Trophoblast cell (in vitro differentiated cells and primary cell): ENCODE results near the gene NRXN2.

ENCODE experiments used
- DNase-seq, 2 donors: peaks; one replicate each; pipeline ENCODE4 v3.0.0-alpha.2; 2016
- H2AFZ ChIP-seq: 2 replicates; pipeline ENCODE4 v1.6.1; 2013; ENCODE audit warnings: low read length, moderate library complexity, mild to moderate bottlenecking; ENCODE audit not compliant: insufficient read depth, poor library complexity
- H2AK5ac ChIP-seq: 2 replicates; pipeline ENCODE4 v1.6.1; 2013; ENCODE audit warnings: mild to moderate bottlenecking, low read length
- H2BK120ac ChIP-seq: 2 replicates; pipeline ENCODE4 v1.6.1; 2013; ENCODE audit warnings: low read length, mild to moderate bottlenecking, moderate library complexity; ENCODE audit not compliant: insufficient read depth, poor library complexity
- H2BK12ac ChIP-seq: 2 replicates; pipeline ENCODE4 v1.6.1; 2013; ENCODE audit warnings: mild to moderate bottlenecking, low read length, moderate library complexity
- H2BK5ac ChIP-seq: 2 replicates; pipeline ENCODE4 v1.6.1; 2013; ENCODE audit warnings: low read length, low read depth, moderate library complexity, mild to moderate bottlenecking; ENCODE audit not compliant: poor library complexity
- H3K14ac ChIP-seq: 2 replicates; pipeline ENCODE4 v1.6.1; 2013; ENCODE audit warnings: mild to moderate bottlenecking, low read length
- H3K18ac ChIP-seq: 2 replicates; pipeline ENCODE4 v1.6.1; 2013; ENCODE audit warnings: mild to moderate bottlenecking, low read length
- H3K23ac ChIP-seq: 2 replicates; pipeline ENCODE4 v1.6.1; 2013; ENCODE audit warnings: low read length
- H3K27ac ChIP-seq: 2 replicates; pipeline ENCODE4 v1.5.1; 2013; ENCODE audit warnings: low read depth, mild to moderate bottlenecking, inconsistent platforms, low read length, moderate library complexity
- H3K27me3 ChIP-seq: 2 replicates; pipeline ENCODE4 v1.6.1; 2013; ENCODE audit warnings: inconsistent platforms, mild to moderate bottlenecking, low read length, moderate library complexity; ENCODE audit not compliant: insufficient read depth
- H3K36me3 ChIP-seq, 2 experiments: 1 replicate in 1 of 2; 2 replicates in 1 of 2; pipeline ENCODE4 v1.6.1; 2013; ENCODE audit warnings: low read length in 2 of 2, mild to moderate bottlenecking in 2 of 2, moderate library complexity in 1 of 2; ENCODE audit not compliant: insufficient read depth in 2 of 2, control insufficient read depth in 1 of 2
- H3K4ac ChIP-seq: 2 replicates; pipeline ENCODE4 v1.6.1; 2013; ENCODE audit warnings: low read depth, mild to moderate bottlenecking, low read length, moderate library complexity
- H3K4me1 ChIP-seq, 2 experiments: 1 replicate in 1 of 2; 2 replicates in 1 of 2; pipeline ENCODE4 v1.6.1; 2013; ENCODE audit warnings: low read length in 2 of 2, mild to moderate bottlenecking in 2 of 2, moderate library complexity in 1 of 2; ENCODE audit not compliant: insufficient read depth in 2 of 2, control insufficient read depth in 1 of 2
- H3K4me2 ChIP-seq: 2 replicates; pipeline ENCODE4 v1.6.1; 2013; ENCODE audit warnings: inconsistent platforms, mild to moderate bottlenecking, low read length, moderate library complexity
- H3K4me3 ChIP-seq: 2 replicates; pipeline ENCODE4 v1.5.1; 2013; ENCODE audit warnings: mild to moderate bottlenecking, low read depth, low read length, inconsistent platforms
- H3K79me1 ChIP-seq: one replicate; pipeline ENCODE4 v1.6.1; 2013; ENCODE audit warnings: low read length
- H3K79me2 ChIP-seq: 2 replicates; pipeline ENCODE4 v1.6.1; 2013; ENCODE audit warnings: low read length, mild to moderate bottlenecking; ENCODE audit not compliant: control insufficient read depth, insufficient read depth, poor library complexity
- H3K9ac ChIP-seq: 2 replicates; pipeline ENCODE4 v1.6.1; 2013; ENCODE audit warnings: mild to moderate bottlenecking, low read length
- H3K9me3 ChIP-seq: 2 replicates; pipeline ENCODE4 v1.6.1; 2013; ENCODE audit warnings: low read depth, mild to moderate bottlenecking, control low read depth, inconsistent platforms, low read length; ENCODE audit not compliant: insufficient read depth
- H4K12ac ChIP-seq: 2 replicates; pipeline ENCODE4 v1.6.1; 2013; ENCODE audit warnings: low read depth, mild to moderate bottlenecking, low read length, moderate library complexity
- H4K8ac ChIP-seq: 2 replicates; pipeline ENCODE4 v1.6.1; 2013; ENCODE audit warnings: low read depth, mild to moderate bottlenecking, low read length, moderate library complexity
- H4K91ac ChIP-seq: one replicate; pipeline ENCODE4 v1.6.1; 2013; ENCODE audit warnings: low read depth, mild to moderate bottlenecking, low read length, moderate library complexity
- WGBS: extraction: QIAGEN DNeasy Blood & Tissue Kit; methylation state at CpG from one replicate; pipeline ENCODE4 v1.1.7; 2013; ENCODE audit warnings: missing lambda C conversion rate; ENCODE audit not compliant: insufficient read length, insufficient coverage; ENCODE audit errors: extremely low coverage; 5-methylcytosine and 5-hydroxymethylcytosine counted together

NRXN2 gene

GRCh38 chr11:64658265-64658664 lies 64.7 kb downstream of the NRXN2 start:
- H3K36me3 ChIP-seq: no peaks in the 10 kb centered on the region
- no CpG with 5 or more reads among the region's 2 CpGs for WGBS

GRCh38 chr11:64656862-64657261 lies 66.1 kb downstream of the NRXN2 start:
- WGBS: no CpG with 5 or more reads among the region's 6 CpGs
- Histone ChIP-seq H3K4me3 (no peak overlapping the region), H3K9me3 (peaks cover 5% of the 10 kb centered on the region), H2AFZ (no peak overlapping the region), H3K79me2 (no peaks in the 10 kb centered on the region), H3K4me2 (no peak overlapping the region), H3K27me3 (no peaks in the 10 kb centered on the region), H2BK120ac (no peak overlapping the region), H4K12ac (no peak overlapping the region), H2BK12ac (no peak overlapping the region), H3K23ac (no peak overlapping the region), H3K36me3 (no peaks in the 10 kb centered on the region), H2BK5ac (no peak overlapping the region), H3K4ac (no peak overlapping the region), H2AK5ac (no peak overlapping the region), H3K4me1 (peaks cover 10% of the 10 kb centered on the region in 2 experiments), H3K14ac (no peak overlapping the region), H4K91ac (no peak overlapping the region), H3K27ac (no peak overlapping the region), H3K79me1 (no peaks in the 10 kb centered on the region), H4K8ac (no peak overlapping the region), H3K9ac (no peak overlapping the region), H3K18ac (no peak overlapping the region)
- DNase-seq: peak in 1 of 2 donors; percentile 23

More at GRCh38 chr11:64658265-64658664, 64.7 kb downstream of the NRXN2 start:
- no peak overlapping the region for H3K4me2 ChIP-seq
- H3K18ac ChIP-seq: no peak overlapping the region
- no peak overlapping the region for H3K4me3 ChIP-seq
- H3K79me2 ChIP-seq: no peaks in the 10 kb centered on the region
- no peak overlapping the region for H3K14ac ChIP-seq
- no peak overlapping the region for H4K12ac ChIP-seq
- H4K8ac ChIP-seq: no peak overlapping the region
- H3K79me1 ChIP-seq: no peaks in the 10 kb centered on the region
- H2BK12ac ChIP-seq: no peak overlapping the region
- H3K27ac ChIP-seq: no peak overlapping the region
- no peak overlapping the region for H3K9ac ChIP-seq
- no peak overlapping the region for H3K23ac ChIP-seq
- no peaks in the 10 kb centered on the region for H3K27me3 ChIP-seq
- no peak overlapping the region for H4K91ac ChIP-seq
- H2BK120ac ChIP-seq: no peak overlapping the region
- H2BK5ac ChIP-seq: no peak overlapping the region
- H3K4ac ChIP-seq: no peak overlapping the region
- no peak overlapping the region for H2AK5ac ChIP-seq
- H3K4me1 ChIP-seq: peaks cover 5 to 10% of the 10 kb centered on the region in 2 experiments
- H2AFZ ChIP-seq: no peak overlapping the region
- no peak for DNase-seq
- peaks cover 4% of the 10 kb centered on the region for H3K9me3 ChIP-seq

DNA sequence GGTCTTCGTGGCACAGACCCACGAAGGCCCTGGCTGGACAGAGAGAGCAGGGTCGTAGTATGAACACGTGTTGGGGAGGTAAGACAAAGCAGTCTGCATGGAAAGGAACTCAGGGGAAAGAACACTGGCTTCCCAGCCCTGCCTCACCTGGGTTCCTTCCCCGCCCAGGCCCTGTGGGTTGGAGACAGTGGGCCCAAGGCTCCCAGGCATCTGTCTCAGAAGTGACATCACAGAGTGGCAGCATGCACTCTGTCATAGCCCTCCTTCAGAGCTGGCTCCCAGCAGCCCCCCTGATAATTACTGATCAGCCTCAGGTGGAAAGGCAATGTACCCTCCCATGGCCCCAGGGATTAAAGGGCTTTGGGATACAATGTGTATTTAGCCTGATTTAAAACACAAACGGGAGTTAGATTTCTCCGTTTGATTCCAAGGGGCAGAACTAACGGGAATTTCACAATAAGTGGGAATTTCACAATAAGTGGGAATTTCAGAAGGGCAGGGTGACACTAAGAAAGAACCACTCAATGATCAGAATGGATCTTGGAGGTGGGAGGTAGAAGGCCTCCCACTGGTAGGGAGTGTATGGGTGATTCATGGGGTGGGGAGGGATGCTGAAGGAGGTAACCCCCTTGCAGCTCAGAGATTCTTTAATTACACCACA lies 66.9 kb downstream of the NRXN2 start:
- H3K9ac ChIP-seq: no peak overlapping the region
- no peak overlapping the region for H3K4me3 ChIP-seq
- DNase-seq: peak in 1 of 2 donors; percentile 74
- H3K27ac ChIP-seq: no peak overlapping the region
- peaks cover 10% of the 10 kb centered on the region in 2 experiments for H3K4me1 ChIP-seq
- H3K4ac ChIP-seq: no peak overlapping the region
- H4K12ac ChIP-seq: no peak overlapping the region
- peaks cover 5% of the 10 kb centered on the region for H3K9me3 ChIP-seq
- no peak overlapping the region for H2AFZ ChIP-seq
- H3K18ac ChIP-seq: no peak overlapping the region
- no peak overlapping the region for H2BK5ac ChIP-seq
- H2BK120ac ChIP-seq: no peak overlapping the region
- no peaks in the 10 kb centered on the region for H3K79me1 ChIP-seq
- H2BK12ac ChIP-seq: no peak overlapping the region
- H4K8ac ChIP-seq: no peak overlapping the region
- H3K36me3 ChIP-seq: no peaks in the 10 kb centered on the region
- H3K23ac ChIP-seq: no peak overlapping the region
- H3K14ac ChIP-seq: no peak overlapping the region
- H4K91ac ChIP-seq: no peak overlapping the region
- H3K79me2 ChIP-seq: no peaks in the 10 kb centered on the region
- no CpG with 5 or more reads among the region's 8 CpGs for WGBS
- no peak overlapping the region for H3K4me2 ChIP-seq
- H3K27me3 ChIP-seq: no peaks in the 10 kb centered on the region
- no peak overlapping the region for H2AK5ac ChIP-seq

DNA sequence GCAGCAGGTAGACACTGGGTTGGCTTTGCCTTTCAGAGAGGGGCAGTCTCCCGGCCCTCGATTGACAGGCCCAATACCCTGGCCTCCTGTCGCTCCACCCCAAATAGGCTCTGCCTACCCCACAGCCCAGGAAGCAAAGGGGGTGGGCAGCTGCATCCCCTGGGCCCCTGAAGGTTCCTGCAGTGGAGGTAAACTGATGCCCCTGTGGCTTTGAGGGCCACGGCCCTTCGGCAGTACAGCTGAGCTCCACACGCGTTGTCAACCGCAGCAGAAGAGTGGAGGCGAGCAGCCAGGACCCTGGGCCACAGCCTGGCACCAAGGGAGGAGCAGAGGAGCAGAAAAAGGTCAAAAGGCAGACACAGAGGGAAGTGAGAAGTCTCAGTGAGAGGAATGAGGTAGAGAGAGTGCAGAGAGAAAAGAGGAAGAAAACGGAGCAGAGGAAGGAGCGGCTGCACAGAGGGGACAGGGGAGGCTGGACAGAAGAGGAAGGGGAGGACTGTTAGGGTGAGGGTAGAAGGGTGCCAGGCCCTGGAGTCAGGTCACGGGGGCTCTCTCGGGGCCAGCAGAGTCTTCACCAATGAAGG lies 67.9 kb downstream of the NRXN2 start:
- H4K8ac ChIP-seq: no peak overlapping the region
- H3K4me3 ChIP-seq: no peak overlapping the region
- H3K4me2 ChIP-seq: no peak overlapping the region
- no peak overlapping the region for H3K18ac ChIP-seq
- H3K79me1 ChIP-seq: no peaks in the 10 kb centered on the region
- H2BK5ac ChIP-seq: no peak overlapping the region
- DNase-seq: no peak
- no peak overlapping the region for H2BK12ac ChIP-seq
- no peak overlapping the region for H2AK5ac ChIP-seq
- no peak overlapping the region for H2AFZ ChIP-seq
- no peak overlapping the region for H4K12ac ChIP-seq
- no peak overlapping the region for H2BK120ac ChIP-seq
- peaks cover 9 to 10% of the 10 kb centered on the region in 2 experiments for H3K4me1 ChIP-seq
- H3K9me3 ChIP-seq: peaks cover 2% of the 10 kb centered on the region
- H3K79me2 ChIP-seq: no peaks in the 10 kb centered on the region
- H3K14ac ChIP-seq: no peak overlapping the region
- H3K23ac ChIP-seq: no peak overlapping the region
- no CpG with 5 or more reads among the region's 13 CpGs for WGBS
- H3K27ac ChIP-seq: no peak overlapping the region
- H4K91ac ChIP-seq: no peak overlapping the region
- H3K9ac ChIP-seq: no peak overlapping the region
- no peaks in the 10 kb centered on the region for H3K27me3 ChIP-seq
- H3K4ac ChIP-seq: no peak overlapping the region
- no peaks in the 10 kb centered on the region for H3K36me3 ChIP-seq
